ENCODE measurements around the gene DMD.

Gene DMD

DNA sequence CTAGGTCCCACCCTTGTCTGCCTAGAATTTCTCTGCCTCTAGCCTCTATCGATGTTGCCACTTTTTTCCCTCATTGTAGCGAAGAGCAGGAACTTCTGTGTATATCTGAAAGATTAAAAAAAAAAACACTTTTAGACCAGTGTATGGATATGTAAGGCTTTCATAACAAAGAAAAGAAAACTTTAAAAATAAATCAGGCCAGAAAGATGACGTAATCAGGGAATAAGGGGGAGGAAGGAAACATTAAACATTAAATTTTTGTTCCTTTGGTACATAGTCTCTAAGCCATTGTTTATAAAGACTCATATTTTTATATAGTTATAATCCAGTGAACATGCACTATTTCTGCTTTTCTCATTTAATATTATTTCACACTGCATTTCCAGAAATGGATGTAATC is 2113.3 kb downstream of the DMD start:
- in situ Hi-C loops (cut with MboI; ENCODE audit: low sequenced_read_pairs): no loop called here

DNA sequence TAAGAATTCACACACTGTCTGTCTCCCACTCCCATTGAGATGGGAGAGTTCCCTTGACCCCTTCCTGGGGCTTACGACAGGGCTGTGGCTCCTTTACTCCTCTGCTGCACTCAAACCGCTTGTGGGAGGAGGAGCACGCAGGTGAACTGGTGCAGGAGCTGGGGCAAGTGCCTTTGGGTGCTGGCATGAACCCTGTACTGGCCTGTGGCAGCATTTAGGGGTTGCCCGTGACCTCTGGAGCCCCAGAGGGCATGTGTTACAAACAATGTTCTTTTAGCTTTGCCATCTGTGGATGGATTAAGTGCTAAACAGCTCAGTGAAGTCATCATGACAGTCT is 2117.7 kb downstream of the DMD start:
- in situ Hi-C loops (cut with MboI; ENCODE audit: low sequenced_read_pairs): no loop called here

GRCh38 chrX:31092970-31093638 is 2118.2 kb downstream of the DMD start:
- in situ Hi-C loops (cut with MboI; ENCODE audit: low sequenced_read_pairs): no loop called here

DNA sequence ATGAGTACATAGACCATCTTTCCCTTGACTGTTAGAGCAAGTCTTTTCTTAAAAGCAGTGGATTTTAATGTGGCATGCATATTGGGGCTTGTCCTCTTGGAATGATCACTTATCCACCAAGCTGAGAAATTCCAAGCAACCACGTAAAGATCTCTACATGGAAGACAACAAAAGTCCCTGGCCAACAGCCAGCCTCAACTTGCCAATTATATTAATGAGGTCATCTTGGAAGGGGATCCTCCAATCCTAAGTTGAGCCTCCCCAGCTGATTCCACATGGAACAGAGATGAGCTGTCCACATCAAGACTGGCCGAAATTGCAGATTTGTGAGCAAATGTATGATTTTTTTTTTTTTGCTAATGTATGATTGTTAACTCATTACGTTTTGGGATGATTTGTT is 2118.9 kb downstream of the DMD start:
- in situ Hi-C loops (cut with MboI; ENCODE audit: low sequenced_read_pairs): no loop called here

DNA sequence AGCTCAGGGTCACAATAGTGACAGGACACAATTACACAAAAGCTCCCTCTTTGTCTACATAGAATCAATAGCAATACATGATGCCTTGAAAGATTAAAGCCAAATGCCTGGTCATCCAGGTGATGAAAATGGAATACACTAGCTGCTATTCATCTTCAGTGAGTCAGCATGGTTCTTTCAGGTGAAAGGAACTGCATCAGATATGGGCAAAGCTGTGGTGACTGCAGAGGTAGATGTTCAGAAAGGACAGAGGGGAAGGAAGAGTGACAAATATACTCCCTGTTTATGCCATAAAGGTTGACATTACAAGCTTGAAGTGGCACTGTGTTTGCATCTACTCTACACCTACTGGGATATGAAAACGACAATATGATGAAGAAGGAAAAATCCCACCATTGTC is 2119.5 kb downstream of the DMD start:
- in situ Hi-C loops (cut with MboI; ENCODE audit: low sequenced_read_pairs): no loop called here

- in situ Hi-C loops (cut with MboI; ENCODE audit: low sequenced_read_pairs): no loop called here
These were observed 2136.8 kb downstream of the DMD start for GRCh38 chrX:31074522-31074921.

- in situ Hi-C loops (cut with MboI; ENCODE audit: low sequenced_read_pairs): no loop called here
These were observed 2139.6 kb downstream of the DMD start, which contains the start of gene FTHL17 for GRCh38 chrX:31071725-31072124. TSS of gene FTHL17 (minus strand) at chrX:31072041. CDS start at chrX:31071953, 88 bp downstream.

DNA sequence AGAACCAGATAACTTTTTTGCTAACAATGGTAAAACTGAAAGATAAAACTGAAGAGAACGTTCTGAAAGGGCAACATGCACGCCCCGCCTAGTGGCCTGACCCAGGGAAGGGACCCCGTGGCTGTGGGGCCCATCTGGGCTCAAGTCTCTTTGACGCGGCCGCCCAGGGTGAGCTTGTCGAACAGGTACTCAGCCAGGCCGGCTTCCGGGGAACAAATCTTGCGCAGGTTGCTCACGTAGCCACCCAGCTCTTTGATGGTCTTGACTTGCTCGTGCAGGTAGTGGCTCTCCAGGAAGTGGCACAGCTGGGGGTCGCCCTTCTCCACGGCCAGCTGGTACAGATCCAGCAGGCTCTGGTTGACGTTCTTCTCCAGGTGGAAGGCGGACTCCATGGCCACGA is 2140.1 kb downstream of the DMD start:
- in situ Hi-C loops (cut with MboI; ENCODE audit: low sequenced_read_pairs): no loop called here

DNA sequence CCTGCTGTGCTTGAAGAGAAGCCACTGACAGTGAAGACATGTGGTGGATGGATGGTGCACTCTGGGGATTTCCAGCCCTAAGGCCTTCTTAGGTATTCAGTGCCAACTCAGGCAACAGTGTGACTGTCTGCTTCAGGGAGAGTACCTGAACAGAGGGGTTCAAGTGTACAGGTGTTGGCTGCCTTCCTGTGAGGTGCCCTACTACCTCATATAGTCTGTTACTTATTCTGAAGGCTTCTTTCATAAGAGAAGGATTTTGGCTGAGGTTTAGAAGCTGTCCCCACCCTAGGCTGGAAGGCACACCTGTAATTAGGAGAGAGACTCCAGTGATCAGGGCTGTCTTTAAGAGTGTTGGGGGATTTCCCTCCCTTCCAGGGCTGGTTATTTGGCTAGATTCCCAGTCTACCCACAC is 2141.3 kb downstream of the DMD start:
- in situ Hi-C loops (cut with MboI; ENCODE audit: low sequenced_read_pairs): no loop called here
